K562 (cell line): ENCODE results near the gene NKX1-2. TPM values are rescaled to one million over a fixed set of nuclear protein-coding genes. Genes with fewer than 3 reads are reported as not detected.

Source experiments
- ATAC-seq: fragments of 200-7000 bp; cut with Tn5 transposase; 3 replicates; pipeline ENCODE4 v1.9.1; 2020; ENCODE audit warnings: moderate library complexity
- BruUV-seq: library from RNA; stranded (reverse); fragments of 400-500 nt; replicated peaks from 2 replicates; lab custom pipeline; 2021; lab: Mats Ljungman, UMichigan
- CTCF ChIA-PET: fragments of 300-600 bp; formaldehyde crosslinking; extraction: SDS; loops from one replicate; lab custom pipeline; 2021; ENCODE audit warnings: low intra/inter-chr PET ratio; lab: Yijun Ruan, JAX
- POLR2A ChIA-PET: fragments of 300-600, 350-650 bp; sonication (Branson Sonifier 250); formaldehyde crosslinking; extraction: SDS; loops from one replicate; lab custom pipeline; 2021; ENCODE audit warnings: antibody characterized with exemption, inconsistent platforms; lab: Yijun Ruan, JAX
- DNase-seq, 4 experiments: peaks; one replicate each; pipeline versions ENCODE4 v3.0.0 to v3.0.0-alpha.2; 2011 to 2018; ENCODE audit warnings: low spot score in 3 of 4, mixed read lengths in 3 of 4; ENCODE audit errors: extremely low read depth in 1 of 4
- FAIRE-seq: peaks from 2 replicates; lab custom pipeline; 2011; peaks lifted over from hg19 to GRCh38; lab: Jason Lieb, UNC
- H2AFZ ChIP-seq: 2 replicates; pipeline ENCODE4 v1.6.0; 2011; ENCODE audit warnings: low read depth, low read length, control low read depth, inconsistent platforms
- H3K27ac ChIP-seq: fragments of 200-600 bp; 3 replicates; pipeline ENCODE4 v1.8.0; 2011; ENCODE audit warnings: low read depth, mild to moderate bottlenecking, control low read depth, inconsistent platforms, low read length, moderate library complexity, mixed read lengths; ENCODE audit errors: extremely low read depth
- H3K27me3 ChIP-seq, 2 experiments: fragments of 300-600 bp in 1 of 2; 2 replicates in 1 of 2; 3 replicates in 1 of 2; pipeline versions ENCODE4 v1.6.0 to v1.8.0; 2011; ENCODE audit warnings: inconsistent platforms in 2 of 2, low read length in 2 of 2, mild to moderate bottlenecking in 1 of 2, mixed read lengths in 1 of 2, moderate library complexity in 1 of 2; ENCODE audit not compliant: control insufficient read depth in 2 of 2, insufficient read depth in 2 of 2
- H3K36me3 ChIP-seq: fragments of 300-600 bp; 3 replicates; pipeline ENCODE4 v1.8.0; 2011; ENCODE audit warnings: mild to moderate bottlenecking, low read length, inconsistent platforms; ENCODE audit not compliant: control insufficient read depth, insufficient read depth
- H3K4me1 ChIP-seq, 2 experiments: fragments of 200-600 bp in 1 of 2; replicated peaks in 1 of 2; 2 replicates in 1 of 2; 3 replicates in 1 of 2; pipeline versions ENCODE4 v1.5.1 to v1.8.0; 2011; ENCODE audit warnings: inconsistent platforms in 2 of 2, low read length in 2 of 2, mild to moderate bottlenecking in 1 of 2, mixed read lengths in 1 of 2, moderate library complexity in 1 of 2; ENCODE audit not compliant: control insufficient read depth in 2 of 2, insufficient read depth in 2 of 2
- H3K4me2 ChIP-seq: 2 replicates; pipeline ENCODE4 v1.6.1; 2011; ENCODE audit warnings: low read length, control low read depth, inconsistent platforms, mixed read lengths; ENCODE audit not compliant: insufficient read depth
- H3K4me3 ChIP-seq: fragments of 200-600 bp; sonication (generic), shearing (Covaris generic); 2 replicates; pipeline ENCODE4 v1.5.1; 2016; ENCODE audit warnings: control low read depth, inconsistent platforms
- H3K79me2 ChIP-seq: fragments of 200-600 bp; 3 replicates; pipeline ENCODE4 v1.8.0; 2011; ENCODE audit warnings: low read length, inconsistent platforms; ENCODE audit not compliant: control insufficient read depth, insufficient read depth
- H3K9ac ChIP-seq, 2 experiments: 2 replicates each; pipeline versions ENCODE4 v1.6.0 to v1.6.1; 2011; ENCODE audit warnings: low read depth in 2 of 2, low read length in 2 of 2, control low read depth in 1 of 2, inconsistent platforms in 1 of 2, mild to moderate bottlenecking in 1 of 2, mixed read lengths in 1 of 2; ENCODE audit not compliant: insufficient read depth in 1 of 2
- H3K9me1 ChIP-seq: one replicate; pipeline ENCODE4 v1.6.0; 2011; ENCODE audit warnings: inconsistent platforms, mild to moderate bottlenecking, low read length, moderate library complexity; ENCODE audit not compliant: control insufficient read depth, insufficient read depth
- H3K9me3 ChIP-seq: replicated peaks from 2 replicates; pipeline ENCODE4 v1.5.1; 2011; ENCODE audit warnings: low read depth, low read length, inconsistent platforms; ENCODE audit not compliant: control insufficient read depth, insufficient read depth
- H4K20me1 ChIP-seq: replicated peaks from 2 replicates; pipeline ENCODE4 v1.6.1; 2011; ENCODE audit warnings: low read length, inconsistent platforms, mixed read lengths; ENCODE audit not compliant: control insufficient read depth, insufficient read depth
- ADNP ChIP-seq: fragments of 200-800 bp; sonication (Bioruptor generic); IDR thresholded peaks from 2 replicates; pipeline ENCODE4 v1.6.1; 2016; ENCODE audit warnings: missing genetic modification characterization, missing compliant biosample characterization
- BCOR ChIP-seq: fragments of 450-650 bp; IDR thresholded peaks from 2 replicates; pipeline ENCODE4 v1.6.1; 2016
- FOXJ2 ChIP-seq: fragments of 200-800 bp; sonication (Bioruptor generic); IDR thresholded peaks from 2 replicates; pipeline ENCODE4 v1.6.1; 2016; ENCODE audit warnings: missing genetic modification characterization, missing compliant biosample characterization
- FOXK1 ChIP-seq: sonication (generic); formaldehyde crosslinking; IDR thresholded peaks from 2 replicates; pipeline ENCODE4 v1.8.0; 2022; ENCODE audit warnings: missing genetic modification reagents, mild to moderate bottlenecking, borderline replicate concordance
- GTF2B ChIP-seq: IDR thresholded peaks from 2 replicates; pipeline ENCODE4 v1.6.1; 2011; ENCODE audit not compliant: insufficient read length; ENCODE audit errors: extremely low read depth
- HDAC1 ChIP-seq, 2 experiments: fragments of 450-650 bp; IDR thresholded peaks; 2 replicates each; pipeline ENCODE4 v1.6.1; 2016 to 2017; ENCODE audit warnings: inconsistent platforms in 1 of 2, mild to moderate bottlenecking in 1 of 2, moderate library complexity in 1 of 2
- HES1 ChIP-seq: fragments of 450-650 bp; IDR thresholded peaks from 2 replicates; pipeline ENCODE4 v1.6.1; 2016; ENCODE audit warnings: low read depth, mild to moderate bottlenecking, moderate library complexity
- KDM1A ChIP-seq, 2 experiments: fragments of 450-650 bp; IDR thresholded peaks; 2 replicates each; pipeline ENCODE4 v1.6.1; 2016; ENCODE audit warnings: mild to moderate bottlenecking in 2 of 2
- LARP7 ChIP-seq: fragments of 450-650 bp; IDR thresholded peaks from 2 replicates; pipeline ENCODE4 v1.6.1; 2016
- MED1 ChIP-seq: sonication (generic); formaldehyde crosslinking; IDR thresholded peaks from 2 replicates; pipeline ENCODE4 v1.8.1; 2023; ENCODE audit warnings: missing genetic modification reagents, borderline replicate concordance
- NFYB ChIP-seq: IDR thresholded peaks from 2 replicates; pipeline ENCODE4 v1.6.1; 2011; ENCODE audit warnings: mild to moderate bottlenecking, moderate library complexity; ENCODE audit not compliant: insufficient read length; ENCODE audit errors: extremely low read depth
- POLR2B ChIP-seq: fragments of 450-650 bp; IDR thresholded peaks from 2 replicates; pipeline ENCODE4 v1.6.1; 2018; ENCODE audit warnings: low read depth; ENCODE audit not compliant: partially characterized antibody
- RBM25 ChIP-seq: fragments of 200-400 bp; formaldehyde crosslinking; IDR thresholded peaks from 2 replicates; pipeline ENCODE4 v1.6.1; 2018; ENCODE audit warnings: low read length, low read depth, moderate library complexity; ENCODE audit not compliant: severe bottlenecking
- TFAM ChIP-seq: fragments of 250-450 bp; sonication (Bioruptor Pico); conservative IDR thresholded peaks from 2 replicates; pipeline ENCODE4 v1.5.0; 2021; ENCODE audit warnings: mild to moderate bottlenecking, moderate library complexity
- ZBTB11 ChIP-seq, 3 experiments: fragments of 200-800 bp in 1 of 3; fragments of 250-450 bp in 1 of 3; fragments of 450-650 bp in 1 of 3; sonication (Bioruptor Pico) in 1 of 3; sonication (Bioruptor generic) in 1 of 3; formaldehyde crosslinking in 1 of 3; IDR thresholded peaks; 2 replicates each; pipeline versions ENCODE4 v1.6.1 to v1.8.0; 2016 to 2022; ENCODE audit warnings: mild to moderate bottlenecking in 2 of 3, missing genetic modification characterization in 2 of 3, missing compliant biosample characterization in 1 of 3, moderate library complexity in 1 of 3
- ZNF12 ChIP-seq: sonication (generic); formaldehyde crosslinking; IDR thresholded peaks from 2 replicates; pipeline ENCODE4 v1.4.0; 2020; ENCODE audit warnings: mild to moderate bottlenecking, missing genetic modification reagents
- ZNF408 ChIP-seq: fragments of 250-450 bp; sonication (Bioruptor Pico); IDR thresholded peaks from 2 replicates; pipeline ENCODE4 v1.4.0; 2020; ENCODE audit warnings: low read depth, mild to moderate bottlenecking, moderate library complexity
- ZNF668 ChIP-seq: fragments of 250-450 bp; sonication (Bioruptor Pico); IDR thresholded peaks from 2 replicates; pipeline ENCODE4 v1.8.0; 2022; ENCODE audit warnings: mild to moderate bottlenecking, inconsistent platforms
- ZNF695 ChIP-seq: fragments of 450-650 bp; formaldehyde crosslinking; IDR thresholded peaks from 2 replicates; pipeline ENCODE4 v1.4.0; 2020; ENCODE audit warnings: mild to moderate bottlenecking, moderate library complexity
- WGBS: fragments of 100-300 bp; shearing (Covaris generic); methylation state at CpG from one replicate; pipeline ENCODE4 v1.1.6; 2016; ENCODE audit warnings: low coverage, mixed read lengths; ENCODE audit not compliant: insufficient coverage; ENCODE audit errors: missing lambda C conversion rate; 5-methylcytosine and 5-hydroxymethylcytosine counted together
- in situ Hi-C: fragments of 300-500 bp; cut with MboI; formaldehyde crosslinking; loops from 4 replicates; pipeline ENCODE4 v1.15.0; 2018; ENCODE audit warnings: inconsistent platforms, mixed read lengths
- intact Hi-C: fragments of 100-400 bp; cut with micrococcal nuclease; formaldehyde crosslinking; loops from 2 replicates; pipeline ENCODE4 v1.14.2; 2022
- polyA plus RNA-seq, 8 experiments: library from polyadenylated mRNA; depleted of rRNA in 4 of 8; stranded (reverse) in 5 of 8; unstranded in 3 of 8; fragments of >200 nt; fragmentation: Nextera tagmentation in 2 of 8; fragmentation: Illumina TruSeq in 1 of 8; extraction: Ambion mirVana in 2 of 8; extraction: Trizol in 1 of 8; gene quantifications; 2 replicates each; pipeline versions ENCODE4 v1.2.1 to v1.2.3, GENCODE V29; 2011 to 2014; ENCODE audit warnings: inconsistent platforms in 1 of 8, missing spikeins in 1 of 8
- total RNA-seq, 7 experiments: library from RNA; depleted of rRNA in 6 of 7; stranded (reverse); fragments of >200 nt in 6 of 7; fragmentation: Illumina TruSeq in 2 of 7; extraction: Trizol in 2 of 7; gene quantifications; 2 replicates each; pipeline versions ENCODE4 v1.2.1 to v1.2.3, GENCODE V29; 2011 to 2021; ENCODE audit warnings: low replicate concordance in 1 of 7

NKX1-2 gene
- total and polyA plus RNA-seq, 9 of the 15 experiments (the other 6 are each of a cell fraction or from before 2014, with no cell fraction given), result not detected

- TF ChIP-seq ZNF408, result no peak
- TF ChIP-seq HDAC1 (IDR thresholded peaks at IDR 0.05), result no peak
- TF ChIP-seq NFYB, result no peak
Observed at GRCh38 chr10:124496150-124496549, 46.3 kb upstream of the NKX1-2 start (continued).

GRCh38 chr10:124495725-124496124 is 45.9 kb upstream of the NKX1-2 start:
- intact Hi-C loops (no loop called here), in situ Hi-C loops (no loop called here)
- ChIA-PET CTCF (no interaction called here), POLR2A (interaction anchor here (0.6 to 0.7 kb wide), 2 partner anchors 9 to 204 kb away, joined by 3 read pairs; no protein-coding TSS in a partner anchor)
- Histone ChIP-seq H3K4me1 (peaks cover 0 to 19% of the 10 kb centered on the region in 2 experiments; a peak in 3 of 5 replicates), H3K9ac (no peak overlapping the region), H3K27me3 (no peaks in the 10 kb centered on the region), H3K36me3 (no peaks in the 10 kb centered on the region), H3K9me3 (peaks cover 2% of the 10 kb centered on the region; the same call in 1 of the 2 replicates), H3K4me3 (no peak overlapping the region), H3K9me1 (no peaks in the 10 kb centered on the region), H3K4me2 (no peak overlapping the region), H3K79me2 (no peaks in the 10 kb centered on the region), H2AFZ (no peak overlapping the region), H3K27ac (no peak overlapping the region), H4K20me1 (no peaks in the 10 kb centered on the region)
- BruUV-seq, result no TSS peak
- no peak for FAIRE-seq
- no peak for DNase-seq
- ATAC-seq, result no peak
- 48% methylated on average over 11 of the region's 11 CpGs for WGBS
- no peak for TF ChIP-seq POLR2B
- TF ChIP-seq FOXK1, result no peak
- no peak for TF ChIP-seq MED1 (CRISPR knock-in tag)
- TF ChIP-seq ZBTB11 (CRISPR knock-in tag; IDR thresholded peaks at IDR 0.05), result no peak
- no peak for TF ChIP-seq GTF2B
- 0 out of 2 replicates have a peak, but pooled peaks have one; percentile 51 for TF ChIP-seq ADNP (tag)
- TF ChIP-seq ZNF12 (CRISPR knock-in tag), result no peak
- no peak for TF ChIP-seq LARP7
- no peak for TF ChIP-seq HES1
- TF ChIP-seq FOXJ2, result no peak
- peak; percentile 81 for TF ChIP-seq BCOR
- TF ChIP-seq ZNF668, result no peak
- peak; percentile 90 for TF ChIP-seq RBM25
- TF ChIP-seq KDM1A (IDR thresholded peaks at IDR 0.05), result peak; percentile 14 to 57; a peak in 2 of 4 replicates
- TF ChIP-seq ZNF695, result no peak
- TF ChIP-seq TFAM (CRISPR knock-in tag), result no peak
